HG03064 (cell line): Measurements from ENCODE around the gene CARD11.

Experiments used
- ATAC-seq: cut with Tn5 transposase; IDR thresholded peaks from one replicate; pipeline ENCODE4 v1.9.1; 2021; ENCODE audit warnings: low read depth; ENCODE audit not compliant: unreplicated experiment

Gene CARD11

DNA sequence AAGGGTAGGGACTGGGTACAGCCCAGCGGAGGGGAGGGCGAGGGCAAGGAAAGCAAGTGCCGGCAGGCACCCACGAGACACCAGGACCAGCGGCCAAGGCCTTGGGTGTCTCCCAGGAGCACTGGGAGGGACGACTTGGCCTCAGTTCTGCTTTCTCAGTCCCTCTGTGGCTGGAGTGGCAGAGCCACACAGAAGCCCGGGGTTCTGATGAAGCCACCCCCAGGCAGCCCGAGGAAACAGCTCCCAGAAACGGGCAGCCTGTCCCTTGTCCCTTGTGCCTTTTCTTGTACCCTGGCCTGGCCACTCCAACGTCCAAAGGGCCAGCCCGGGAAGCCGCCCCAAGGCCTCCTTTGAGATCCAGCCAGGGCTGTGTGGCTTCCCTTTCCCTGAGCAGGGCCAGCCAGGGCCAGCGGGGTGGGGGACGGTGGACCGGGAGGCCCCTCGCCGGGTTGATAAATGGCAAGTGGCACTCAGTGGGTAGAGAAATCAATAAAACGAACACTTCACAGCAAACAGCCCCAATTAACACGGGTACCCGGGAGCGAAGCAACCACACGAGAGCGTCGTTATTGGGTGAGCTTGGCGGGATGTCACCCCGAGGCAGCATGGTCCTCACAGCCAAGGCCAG lies 129.8 kb downstream of the CARD11 start:
- ATAC-seq: no peak

DNA sequence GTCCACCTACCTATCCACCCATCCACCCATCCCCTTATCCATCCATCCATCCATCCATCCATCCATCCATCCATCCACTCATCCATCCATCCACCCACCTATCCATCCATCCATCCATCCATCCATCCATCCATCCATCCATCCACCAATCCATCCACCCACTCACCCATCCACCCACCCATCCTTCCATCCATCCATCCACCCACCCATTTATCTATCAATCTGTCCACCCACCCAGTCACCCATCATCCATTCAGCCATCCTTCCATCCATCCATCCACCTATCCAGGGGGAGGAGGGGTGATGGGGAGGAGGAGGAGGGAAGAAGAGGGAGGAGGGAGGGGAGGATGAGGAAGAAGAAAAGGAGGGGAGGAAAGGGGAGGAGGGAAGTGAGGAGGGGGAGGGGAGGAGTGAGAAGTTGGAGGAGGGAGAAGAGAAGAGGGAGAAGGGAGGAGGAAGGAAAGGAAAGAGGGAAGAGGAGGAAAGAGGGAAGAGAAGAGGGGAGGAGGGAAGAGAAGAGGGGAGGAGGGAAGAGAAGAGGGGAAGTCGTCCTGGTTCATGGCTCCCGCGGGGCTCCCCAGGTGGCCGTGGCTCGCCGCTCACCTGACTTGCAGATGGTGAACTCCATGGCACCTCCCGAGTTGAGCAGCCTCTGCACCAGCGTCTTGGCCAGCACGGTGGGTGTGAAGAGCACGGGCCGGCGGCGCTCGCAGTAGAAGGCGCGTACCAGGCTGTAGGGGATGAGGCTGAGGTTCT lies 130.8 kb downstream of the CARD11 start:
- no peak for ATAC-seq

DNA sequence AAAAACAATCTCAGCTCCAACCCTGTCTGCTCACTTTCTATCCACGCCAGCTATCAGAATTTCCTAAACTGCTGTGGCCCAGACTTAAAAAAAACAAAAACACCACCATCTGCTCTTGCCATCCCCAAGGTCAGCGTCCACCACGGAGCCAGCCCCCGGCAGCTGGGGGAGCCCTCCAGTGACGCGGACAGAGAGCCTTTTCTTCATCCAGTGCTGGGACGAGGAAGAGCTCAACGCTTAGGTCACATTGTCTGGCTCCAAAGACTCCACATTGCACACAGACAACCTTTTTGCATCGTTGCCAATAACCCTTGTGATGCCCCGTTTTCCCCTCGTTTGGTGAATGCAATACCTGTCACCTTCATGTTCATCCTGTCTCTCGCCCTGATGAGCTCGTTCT lies 132.2 kb downstream of the CARD11 start:
- no peak for ATAC-seq

DNA sequence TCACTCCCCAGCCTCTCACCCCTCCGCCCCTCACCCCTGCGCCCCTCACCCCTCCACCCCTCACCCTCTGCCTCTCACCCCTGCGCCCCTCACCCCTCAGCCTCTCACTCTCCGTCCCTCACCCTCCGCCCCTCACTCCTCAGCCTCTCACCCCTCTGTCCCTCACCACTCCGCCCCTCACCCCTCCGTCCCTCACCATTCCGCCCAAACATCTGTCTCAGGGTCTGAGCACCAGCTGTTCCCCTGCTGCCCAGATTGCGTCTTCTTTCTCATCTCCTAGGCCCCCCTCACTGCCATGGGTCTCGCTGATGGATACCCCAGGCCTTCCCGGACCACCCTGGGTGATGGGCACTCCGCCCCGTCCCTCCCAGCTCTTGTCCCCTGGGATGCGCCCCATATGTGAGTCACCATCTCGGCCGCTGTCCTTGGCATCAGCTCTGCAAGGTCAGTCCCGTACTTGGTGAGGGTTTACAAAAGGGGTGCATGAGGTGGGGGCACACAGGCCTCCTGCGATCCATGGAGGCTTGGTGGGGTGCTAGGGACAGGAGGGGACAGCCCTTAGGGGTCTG lies 134.1 kb downstream of the CARD11 start:
- no peak for ATAC-seq

DNA sequence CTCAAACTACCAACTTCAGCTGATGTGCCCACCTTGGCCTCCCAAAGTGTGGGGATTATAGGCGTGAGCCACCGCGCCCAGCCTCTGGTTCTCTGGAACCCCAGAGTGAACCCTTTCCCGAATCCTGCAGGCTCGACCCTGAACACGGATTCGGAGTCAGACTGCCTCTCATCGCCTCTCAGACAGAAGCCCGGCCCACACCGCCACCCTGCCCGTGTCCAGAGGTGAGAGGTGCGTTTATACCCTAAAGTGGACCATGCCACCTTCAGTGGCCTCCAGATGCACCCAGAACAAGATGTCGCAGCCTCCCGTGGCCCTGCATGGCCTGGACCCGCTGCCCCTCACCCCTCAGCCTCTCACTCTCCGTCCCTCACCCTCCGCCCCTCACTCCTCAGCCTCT lies 134.6 kb downstream of the CARD11 start:
- ATAC-seq: no peak

DNA sequence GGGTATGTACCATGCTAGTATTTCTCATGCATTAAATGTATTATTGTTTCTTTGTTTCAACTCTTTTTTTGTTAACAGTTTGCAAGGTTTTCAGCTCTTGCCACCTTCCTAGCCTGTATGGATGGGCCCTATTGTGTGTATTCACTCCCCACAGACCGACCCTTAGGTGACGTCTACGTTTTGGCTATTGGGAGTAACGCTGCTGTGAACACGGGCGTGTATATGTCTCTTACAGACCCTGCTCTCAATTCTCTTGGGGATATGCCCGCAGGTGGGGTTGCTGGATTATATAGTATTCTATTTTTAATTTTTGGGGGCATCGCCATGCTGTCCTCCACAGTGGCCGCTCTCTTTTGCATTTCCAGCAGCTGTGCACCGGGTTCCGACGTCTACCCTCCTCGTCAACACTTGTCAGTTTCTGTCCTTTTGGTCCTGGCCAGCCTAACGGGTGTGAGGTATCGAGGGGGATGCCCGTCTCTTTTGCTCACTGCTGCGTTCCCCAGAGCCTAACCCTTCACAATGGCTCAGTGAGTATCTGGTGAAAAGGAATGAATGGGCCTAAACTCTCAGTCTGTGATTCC lies 135.5 kb downstream of the CARD11 start:
- ATAC-seq: no peak

DNA sequence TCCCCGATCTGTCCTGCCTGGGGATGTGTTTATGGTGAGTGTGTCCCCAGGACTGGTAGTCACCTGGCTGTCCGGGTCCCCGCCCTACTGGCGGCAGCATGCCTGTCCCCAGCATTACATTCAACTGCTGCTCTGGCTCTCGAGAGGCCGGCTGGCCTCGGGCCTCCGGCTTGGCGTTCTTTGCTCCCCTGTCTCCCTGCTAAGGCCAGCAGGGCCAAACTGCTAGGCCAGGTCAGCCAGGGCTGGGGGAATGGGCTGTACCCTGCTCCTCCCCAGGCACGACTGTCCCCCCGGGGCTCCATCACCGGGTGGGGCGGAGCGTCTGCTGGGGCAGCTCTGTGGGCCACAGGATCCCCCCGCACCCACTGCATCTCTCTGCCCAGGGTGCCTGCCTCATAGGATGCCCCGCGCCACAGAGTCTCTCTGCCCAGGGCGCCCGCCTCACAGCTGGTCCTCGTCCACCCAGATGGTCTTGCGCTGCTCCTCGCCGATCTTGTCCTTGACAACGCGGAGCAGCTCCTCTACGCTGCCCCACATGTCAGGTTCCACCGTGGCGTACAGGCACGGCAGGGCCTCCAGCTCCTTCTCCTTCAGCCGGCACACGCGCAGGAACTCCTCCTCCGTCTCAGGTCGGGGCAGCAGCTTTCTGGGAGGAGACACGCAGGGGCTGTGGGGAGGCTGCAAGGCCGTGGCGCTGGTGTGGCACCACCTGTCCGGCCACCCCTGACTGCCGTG lies 137.3 kb downstream of the CARD11 start:
- ATAC-seq: no peak

DNA sequence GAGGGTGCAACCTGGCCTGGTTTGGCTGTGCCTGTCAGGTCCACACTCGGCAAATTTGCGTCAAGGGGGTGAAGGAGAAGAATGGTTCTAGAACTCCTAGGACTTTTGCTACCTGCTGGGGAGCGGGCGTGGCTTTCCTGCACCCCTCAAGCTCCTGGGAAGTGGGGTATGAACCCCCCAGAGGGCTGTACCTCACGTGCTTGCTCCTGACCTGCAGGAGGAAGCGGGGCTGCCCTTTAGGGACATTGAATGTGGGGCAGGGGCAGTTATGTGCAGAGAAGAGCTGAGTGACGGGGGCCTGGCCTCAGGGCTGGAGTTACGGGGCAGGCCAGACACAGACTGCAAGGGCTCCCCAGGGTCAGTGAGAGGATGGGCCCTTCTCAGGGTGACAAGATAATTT lies 138.2 kb downstream of the CARD11 start:
- ATAC-seq: no peak

DNA sequence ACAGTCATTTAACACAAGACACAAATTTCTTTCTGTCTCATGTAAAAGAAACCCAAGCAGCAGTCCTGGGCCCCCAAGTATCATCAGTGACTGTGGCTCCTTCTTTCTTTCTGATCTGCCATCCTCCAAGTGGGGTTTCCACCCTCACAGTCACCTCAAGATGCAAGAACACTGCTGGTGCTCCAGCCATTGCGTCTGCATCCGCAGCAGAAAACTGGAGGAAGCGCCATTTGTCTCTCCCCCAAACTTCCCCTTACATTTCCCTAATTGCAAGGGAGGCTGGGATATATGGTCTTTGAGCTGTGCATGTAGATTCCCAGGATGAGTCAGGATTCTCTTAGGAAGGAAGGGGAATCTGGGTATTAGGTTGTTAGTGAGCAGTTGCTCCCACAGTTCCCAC lies 138.6 kb downstream of the CARD11 start:
- ATAC-seq: no peak

DNA sequence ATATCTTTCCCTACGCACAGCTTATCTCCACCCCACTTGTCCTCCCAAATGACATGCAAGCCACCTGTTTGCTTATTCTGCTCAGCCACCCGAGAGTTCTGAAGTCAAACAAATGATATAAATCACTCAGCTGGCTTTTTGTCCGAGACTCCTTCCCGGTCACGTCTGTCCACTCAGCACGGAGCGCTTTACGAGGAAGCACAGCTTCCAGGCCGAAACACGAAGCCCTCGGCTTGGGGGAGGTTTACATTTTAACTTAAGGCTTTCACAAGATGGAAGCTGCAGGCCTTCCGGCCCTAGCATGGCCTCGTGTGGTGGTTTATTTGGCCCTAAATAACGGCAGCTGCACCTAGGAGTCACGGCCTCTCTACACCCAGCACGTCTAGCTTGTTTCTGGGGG lies 139.5 kb downstream of the CARD11 start:
- ATAC-seq: no peak

DNA sequence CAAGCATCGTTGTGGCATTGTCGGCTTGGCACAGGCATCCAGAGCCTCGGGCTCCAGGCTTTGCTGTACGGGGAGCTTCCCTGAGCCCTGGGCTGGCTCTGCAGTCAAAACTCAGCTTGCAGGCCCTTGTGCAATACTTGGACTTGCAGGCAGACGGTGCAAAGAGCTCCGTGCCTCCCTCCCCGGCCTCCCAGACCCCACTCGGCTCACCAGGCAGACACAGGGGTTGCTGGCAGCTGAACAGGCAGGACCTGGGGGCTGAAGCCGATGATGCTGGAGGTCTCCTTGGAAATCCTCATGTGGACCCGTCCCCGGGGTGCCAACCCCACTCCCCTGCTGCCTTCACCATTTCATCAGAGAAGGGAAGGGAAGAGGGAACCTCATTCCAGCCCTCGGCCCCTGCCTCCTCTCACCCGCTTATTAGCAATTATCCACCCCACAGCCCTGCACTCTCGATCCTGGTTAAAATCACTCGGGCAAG lies 139.9 kb downstream of the CARD11 start:
- ATAC-seq: no peak

DNA sequence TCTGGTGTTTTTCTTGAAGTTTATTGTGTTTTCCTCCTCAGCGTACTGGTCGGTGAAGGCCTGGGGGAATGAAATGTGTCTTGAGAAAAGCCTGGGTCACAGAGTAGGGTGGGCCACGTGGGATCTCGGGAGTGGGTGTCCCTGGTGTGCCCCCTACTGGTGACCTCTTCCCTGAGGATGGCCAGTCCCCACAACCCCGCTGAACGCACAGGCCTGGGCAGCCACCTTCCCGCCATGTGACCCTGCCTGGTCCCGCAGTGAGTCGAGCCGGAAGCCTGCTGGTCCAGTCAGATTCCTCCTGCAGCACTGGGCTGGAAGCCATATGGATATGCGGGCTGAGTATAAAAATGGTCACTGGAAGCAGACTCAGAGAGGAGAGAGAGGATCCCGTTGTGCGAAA lies 146.6 kb downstream of the CARD11 start:
- no peak for ATAC-seq

DNA sequence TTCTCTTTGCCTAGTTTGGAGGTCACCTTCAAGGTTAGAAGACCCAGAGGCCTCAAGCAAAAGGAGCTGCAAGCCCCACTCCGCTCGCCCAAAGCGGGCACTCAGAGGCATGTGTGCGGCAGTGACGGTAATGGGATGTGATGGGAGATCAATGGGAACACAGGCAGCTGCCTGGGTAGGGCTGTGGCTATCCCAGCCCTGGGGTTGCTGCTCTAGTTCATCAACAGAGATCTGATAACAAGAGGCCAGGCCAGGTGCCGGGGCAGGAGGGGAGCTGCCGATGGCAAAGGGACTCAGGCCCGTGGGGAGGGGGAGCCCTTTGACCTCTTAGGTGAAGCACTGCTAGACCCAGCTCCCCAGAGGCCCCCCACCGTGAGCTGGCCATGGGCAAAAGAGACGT lies 147.5 kb downstream of the CARD11 start:
- ATAC-seq: no peak

DNA sequence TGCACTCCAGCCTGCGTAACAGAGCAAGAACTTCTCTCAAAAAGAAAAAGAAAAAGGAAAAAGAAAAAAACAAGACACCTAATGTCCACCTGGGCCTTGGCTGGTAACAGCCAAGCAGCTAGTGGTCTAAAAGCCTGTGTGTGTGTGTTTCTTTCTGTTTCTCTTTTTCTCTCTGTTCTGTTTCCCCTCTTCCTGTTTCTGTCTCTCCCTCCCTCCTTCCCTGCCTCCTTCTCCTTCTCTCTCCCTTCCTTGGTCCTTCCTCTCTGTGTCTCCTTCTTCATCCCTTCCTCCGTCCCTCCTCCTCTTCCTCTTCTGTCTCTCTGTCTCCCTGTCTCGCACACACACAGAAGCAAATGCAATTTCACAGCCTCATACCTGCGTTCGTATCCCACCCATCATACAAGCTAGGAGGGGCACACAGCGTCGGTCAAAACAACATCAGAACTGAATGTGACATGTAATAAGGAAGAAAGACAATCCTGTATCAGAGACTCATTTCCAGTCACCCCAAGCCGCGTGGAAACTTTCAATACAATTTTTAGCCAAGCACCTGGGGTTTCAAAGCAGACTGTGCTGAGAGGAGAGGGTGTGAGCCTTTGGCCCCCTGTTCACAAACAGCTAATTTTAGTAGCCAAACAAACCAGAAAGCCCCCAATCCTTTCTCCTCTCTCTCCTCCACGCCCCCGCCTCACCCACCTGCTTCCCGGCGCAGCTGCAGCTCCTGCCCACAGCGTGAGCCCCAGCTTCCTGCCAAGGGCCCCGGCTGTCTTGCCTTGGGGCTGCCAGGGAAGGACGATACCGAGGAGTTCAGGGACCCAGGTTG lies 149.3 kb downstream of the CARD11 start:
- ATAC-seq: peak; percentile 60

DNA sequence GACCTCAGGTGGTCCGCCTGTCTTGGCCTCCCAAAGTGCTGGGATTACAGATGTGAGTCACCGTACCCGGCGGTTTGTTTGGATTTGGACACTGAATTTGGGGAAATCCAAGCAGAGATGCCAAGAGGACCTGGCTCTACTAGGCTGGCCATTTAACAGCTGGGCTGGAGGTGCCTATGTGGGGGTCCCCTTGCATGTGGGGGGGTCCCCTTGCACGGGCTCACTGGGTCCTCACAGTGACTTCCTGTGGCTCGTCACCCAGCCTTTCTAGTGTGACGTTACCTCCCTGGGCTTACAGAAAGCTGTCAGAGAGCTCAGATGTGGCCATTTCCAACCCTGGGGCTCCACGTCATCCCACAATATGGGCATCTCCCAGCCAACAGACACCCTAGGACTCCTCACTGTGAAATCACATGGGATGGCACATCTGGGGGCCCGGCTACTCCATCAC lies 150.2 kb downstream of the CARD11 start:
- ATAC-seq: no peak

DNA sequence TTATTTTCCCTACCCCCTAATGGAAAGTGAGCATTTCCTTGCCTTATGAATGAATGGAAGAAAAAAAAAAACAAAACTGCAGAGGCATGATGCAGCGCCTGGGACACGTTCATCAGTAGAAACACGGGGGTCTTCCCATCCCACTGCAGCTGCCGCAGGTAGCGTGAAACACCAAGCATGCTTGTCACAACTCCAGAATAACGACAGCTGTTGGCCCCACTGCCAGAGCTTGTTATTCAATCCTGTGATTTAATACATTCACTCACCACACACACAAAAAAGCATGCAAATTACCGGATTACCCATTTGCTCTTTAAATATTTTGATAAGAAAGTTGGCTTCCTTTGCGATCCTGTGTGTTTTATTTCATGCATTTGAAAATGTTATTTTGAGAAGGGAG lies 151.1 kb downstream of the CARD11 start:
- no peak for ATAC-seq

DNA sequence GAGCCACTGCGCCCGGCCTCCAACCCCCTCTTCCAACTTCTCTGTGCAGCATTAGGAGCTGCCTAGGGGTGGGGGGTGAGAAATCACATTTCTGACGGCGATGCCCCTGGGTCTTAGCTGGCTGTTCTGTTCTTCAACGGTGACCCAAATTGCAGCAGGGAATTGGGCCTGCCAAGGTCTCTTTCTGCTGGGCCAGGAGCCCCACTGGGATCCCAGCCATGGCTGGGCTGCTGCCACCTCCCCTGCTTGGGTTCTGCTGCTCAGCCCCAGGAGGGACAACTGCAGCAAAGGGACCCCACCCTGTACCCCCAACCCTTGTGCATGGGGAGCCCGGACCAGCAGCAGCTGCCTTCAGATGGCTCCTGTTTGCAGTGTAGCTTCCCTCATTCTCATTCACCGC lies 155.9 kb downstream of the CARD11 start:
- ATAC-seq: no peak

DNA sequence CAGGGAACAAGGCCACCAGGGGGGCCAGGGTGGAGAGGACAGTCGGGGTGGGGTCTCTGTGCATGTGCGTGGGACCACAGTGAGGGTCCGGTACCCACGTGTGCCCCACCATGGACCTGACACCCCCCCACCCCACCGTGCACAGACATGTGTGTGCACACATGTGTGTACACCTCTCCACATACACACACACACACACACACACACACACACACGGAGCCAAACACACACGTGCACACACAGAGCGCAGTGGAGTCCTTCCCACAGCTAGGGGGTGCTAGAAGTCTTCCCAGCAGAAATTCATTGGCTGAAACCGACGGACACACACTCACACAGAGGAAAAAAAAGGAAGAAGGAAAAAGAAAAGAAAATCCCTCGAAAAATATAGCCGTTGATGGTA lies 156.8 kb downstream of the CARD11 start:
- no peak for ATAC-seq

DNA sequence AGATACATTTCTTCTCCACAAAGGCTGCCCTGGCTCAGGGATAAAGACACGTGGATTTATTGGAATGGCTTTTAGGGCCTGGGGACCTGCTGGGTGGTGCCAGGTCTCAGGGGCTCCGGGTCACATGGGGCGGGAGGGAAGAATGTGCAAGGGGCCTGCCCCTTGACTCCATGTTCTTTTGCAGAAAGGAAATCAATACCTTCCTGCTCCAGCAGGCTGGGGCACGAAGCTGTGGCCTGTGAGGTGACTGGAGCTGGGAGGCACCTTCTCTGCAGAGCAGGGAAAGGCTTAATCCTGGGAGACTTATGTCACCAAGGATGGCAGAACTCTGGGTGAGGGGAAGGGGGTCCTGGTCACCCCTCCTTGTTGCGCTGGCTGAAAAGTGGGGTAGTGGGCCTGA lies 157.3 kb downstream of the CARD11 start:
- no peak for ATAC-seq

DNA sequence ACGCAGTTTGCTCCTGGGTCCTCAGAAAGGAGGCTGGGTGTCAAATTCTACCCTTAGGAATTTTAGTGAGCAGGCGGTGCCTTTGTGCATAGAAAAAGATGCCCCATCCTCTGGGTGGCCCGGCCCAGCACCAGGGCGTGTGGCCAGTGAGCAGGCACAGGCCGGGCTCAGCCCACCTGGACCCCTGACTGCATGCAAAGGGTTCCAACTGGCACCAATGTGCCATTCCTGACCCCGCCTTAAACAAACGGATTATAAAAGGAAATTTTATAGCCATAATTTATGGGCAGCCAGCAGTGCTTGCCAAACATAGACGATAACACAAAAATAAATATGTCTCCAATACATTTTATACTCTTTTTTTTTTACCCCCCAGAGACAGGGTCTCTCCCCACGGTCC lies 159.5 kb downstream of the CARD11 start:
- ATAC-seq: no peak
